Measurements from ENCODE around the gene HHIPL1.
A peak's percentile ranks its signal among the peaks of the same experiment; 100 is the strongest.

The HHIPL1 gene

DNA sequence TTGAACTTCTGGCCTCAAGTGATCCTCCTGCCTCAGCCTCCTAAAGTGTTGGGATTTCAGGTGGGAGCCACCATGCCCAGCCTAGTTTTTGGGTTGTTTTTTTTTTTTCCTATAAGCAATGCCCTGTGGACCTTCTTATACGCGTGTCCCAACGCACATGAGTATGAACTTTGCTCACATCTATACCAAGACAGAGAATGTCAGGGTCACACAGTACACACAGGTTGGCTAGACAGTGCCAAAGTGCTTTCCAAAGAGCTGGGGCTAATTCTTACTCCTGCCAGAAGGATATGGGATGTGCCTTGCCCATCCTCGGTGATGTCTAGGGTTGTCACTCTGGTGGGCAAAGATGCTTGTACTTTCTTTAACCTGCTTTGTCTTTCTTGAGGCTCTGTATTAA, 33.3 kb upstream of the HHIPL1 start:
- no peak for DNase-seq (ENCODE audit: low spot score)

DNA sequence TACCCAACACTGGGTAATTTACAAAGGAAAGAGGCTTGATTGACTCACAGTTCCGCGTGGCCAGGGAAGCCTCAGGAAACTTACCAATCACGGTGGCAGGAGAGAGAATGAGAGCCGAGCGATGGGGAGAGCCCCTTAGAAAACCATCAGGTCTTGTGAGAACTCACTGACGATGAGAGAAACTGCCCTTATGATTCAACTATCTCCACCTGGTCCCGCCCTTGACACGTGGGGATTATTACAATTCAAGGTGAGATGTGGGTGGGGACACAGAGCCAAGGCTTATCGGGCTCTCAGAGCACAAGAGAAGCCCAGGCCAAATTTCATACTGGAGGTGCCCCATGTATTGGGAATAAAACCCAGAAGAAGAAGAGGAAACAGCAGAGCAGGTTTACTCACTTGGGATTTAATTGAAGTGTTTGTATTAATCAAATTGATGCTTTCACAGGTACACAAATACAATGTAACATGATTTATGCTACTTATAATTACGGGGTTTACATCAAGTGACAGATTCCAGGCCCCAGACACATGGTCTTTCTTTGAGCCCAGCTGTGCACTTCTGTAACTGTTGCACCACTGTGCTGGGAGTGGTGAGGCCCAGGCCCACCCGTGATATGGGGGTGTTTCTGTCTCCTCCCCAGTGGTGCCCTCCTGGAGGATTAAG, 32.7 kb upstream of the HHIPL1 start:
- no peak for DNase-seq (ENCODE audit: low spot score)

DNA sequence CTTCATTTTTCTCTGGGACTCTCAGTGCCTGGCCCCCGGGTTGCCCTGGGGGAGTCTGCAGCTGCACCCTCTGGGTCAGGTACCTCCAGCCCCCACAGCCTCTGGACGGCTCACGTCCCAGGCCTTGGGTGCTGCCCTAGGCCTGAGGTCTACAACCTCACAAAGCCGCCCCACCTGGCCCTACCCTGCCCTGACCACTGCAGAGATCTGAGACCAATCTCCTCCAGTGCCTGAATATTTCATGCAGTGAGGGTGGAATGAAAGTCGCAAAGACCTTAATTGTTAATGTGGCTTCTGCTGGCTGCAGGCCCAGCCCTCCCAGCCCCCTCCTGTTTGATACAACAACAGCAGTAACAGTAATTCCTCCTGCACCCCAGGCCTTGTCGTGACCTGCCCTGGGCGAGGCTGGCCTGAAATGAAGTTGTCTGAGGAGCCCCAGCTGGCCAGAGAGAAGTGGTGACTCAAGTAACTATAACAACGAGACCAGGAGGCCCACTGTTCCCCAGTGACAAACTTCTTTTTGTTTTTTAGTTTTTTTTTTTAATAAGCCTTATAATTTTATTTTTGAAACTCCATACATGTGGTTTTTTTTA, 32.1 kb upstream of the HHIPL1 start:
- no peak for DNase-seq (ENCODE audit: low spot score)

DNA sequence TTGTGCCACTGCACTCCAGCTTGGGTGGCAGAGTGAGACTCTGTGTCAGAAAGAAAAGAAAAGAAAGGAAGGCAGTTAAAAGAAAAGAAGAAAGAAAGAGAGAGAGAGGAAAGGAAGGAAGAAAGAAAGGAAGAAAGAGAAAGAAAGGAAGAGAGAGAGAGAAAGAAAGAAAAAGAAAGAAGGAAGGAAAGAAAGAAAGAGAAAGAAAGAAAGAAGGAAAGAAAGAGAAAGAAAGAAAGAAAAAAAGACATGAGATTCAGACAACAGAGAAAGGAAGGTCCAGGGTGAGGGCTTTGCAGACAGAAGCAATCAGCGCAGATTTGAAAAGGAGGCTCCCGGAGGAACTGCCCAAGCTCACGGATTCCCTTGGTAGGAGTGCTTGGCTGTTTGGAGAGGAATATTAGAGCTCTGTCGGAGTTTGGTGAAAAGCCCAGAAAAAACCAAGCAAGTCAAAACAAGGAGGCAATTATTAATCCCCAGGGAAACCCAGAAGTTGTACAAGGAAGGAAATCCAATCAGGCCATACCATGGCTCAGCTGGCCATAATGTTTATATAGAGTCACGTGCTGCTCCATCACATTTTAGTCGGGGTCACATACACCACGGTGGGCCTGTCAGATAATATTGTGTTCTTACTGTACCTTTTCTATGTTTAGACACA, 29.3 kb upstream of the HHIPL1 start:
- no peak for DNase-seq (ENCODE audit: low spot score)

DNA sequence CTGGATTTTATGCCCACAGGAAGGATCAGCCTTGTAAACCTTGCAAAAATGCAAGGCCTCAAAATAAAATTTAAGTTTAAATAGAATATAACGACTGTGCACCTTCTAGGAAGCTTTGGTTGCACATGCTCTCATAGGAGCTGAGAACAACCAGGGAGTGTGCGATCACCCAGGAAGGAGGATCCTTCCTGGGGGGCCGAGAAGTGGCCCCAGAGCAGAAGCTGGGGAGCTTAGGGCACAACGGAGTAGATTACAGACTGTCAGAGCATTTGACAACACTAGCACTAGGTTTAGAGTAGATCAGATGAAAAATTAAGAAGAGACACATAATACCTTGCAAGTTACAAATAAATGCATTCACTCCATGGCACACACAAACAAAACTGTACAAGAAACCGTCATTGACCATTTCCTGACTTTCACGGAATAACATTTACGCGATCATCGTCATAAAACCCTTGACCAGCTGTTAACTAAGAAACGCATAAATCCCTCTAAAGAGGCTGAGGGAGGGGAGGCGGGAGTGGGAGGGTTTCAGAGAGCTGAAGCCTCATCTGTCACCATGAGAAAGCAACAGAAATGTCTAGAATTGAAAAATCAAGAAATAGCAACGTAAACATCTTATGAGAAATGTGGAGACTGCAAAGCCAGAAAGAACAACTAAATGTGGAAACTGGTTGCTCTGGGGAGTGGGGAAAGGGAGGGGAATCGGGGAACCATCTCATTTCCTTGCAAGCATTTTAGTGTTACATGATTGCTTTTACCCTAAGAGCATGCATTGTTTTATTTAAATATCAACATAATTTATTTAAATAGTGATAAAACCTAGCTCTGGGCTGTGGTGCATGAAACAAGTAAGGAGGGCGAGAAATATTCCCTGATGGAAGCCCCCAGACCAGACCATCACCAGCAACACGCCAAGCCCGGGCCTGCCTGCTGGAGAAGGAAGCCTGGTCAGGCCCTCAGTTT, 27.8 kb upstream of the HHIPL1 start:
- no peak for DNase-seq (ENCODE audit: low spot score)

DNA sequence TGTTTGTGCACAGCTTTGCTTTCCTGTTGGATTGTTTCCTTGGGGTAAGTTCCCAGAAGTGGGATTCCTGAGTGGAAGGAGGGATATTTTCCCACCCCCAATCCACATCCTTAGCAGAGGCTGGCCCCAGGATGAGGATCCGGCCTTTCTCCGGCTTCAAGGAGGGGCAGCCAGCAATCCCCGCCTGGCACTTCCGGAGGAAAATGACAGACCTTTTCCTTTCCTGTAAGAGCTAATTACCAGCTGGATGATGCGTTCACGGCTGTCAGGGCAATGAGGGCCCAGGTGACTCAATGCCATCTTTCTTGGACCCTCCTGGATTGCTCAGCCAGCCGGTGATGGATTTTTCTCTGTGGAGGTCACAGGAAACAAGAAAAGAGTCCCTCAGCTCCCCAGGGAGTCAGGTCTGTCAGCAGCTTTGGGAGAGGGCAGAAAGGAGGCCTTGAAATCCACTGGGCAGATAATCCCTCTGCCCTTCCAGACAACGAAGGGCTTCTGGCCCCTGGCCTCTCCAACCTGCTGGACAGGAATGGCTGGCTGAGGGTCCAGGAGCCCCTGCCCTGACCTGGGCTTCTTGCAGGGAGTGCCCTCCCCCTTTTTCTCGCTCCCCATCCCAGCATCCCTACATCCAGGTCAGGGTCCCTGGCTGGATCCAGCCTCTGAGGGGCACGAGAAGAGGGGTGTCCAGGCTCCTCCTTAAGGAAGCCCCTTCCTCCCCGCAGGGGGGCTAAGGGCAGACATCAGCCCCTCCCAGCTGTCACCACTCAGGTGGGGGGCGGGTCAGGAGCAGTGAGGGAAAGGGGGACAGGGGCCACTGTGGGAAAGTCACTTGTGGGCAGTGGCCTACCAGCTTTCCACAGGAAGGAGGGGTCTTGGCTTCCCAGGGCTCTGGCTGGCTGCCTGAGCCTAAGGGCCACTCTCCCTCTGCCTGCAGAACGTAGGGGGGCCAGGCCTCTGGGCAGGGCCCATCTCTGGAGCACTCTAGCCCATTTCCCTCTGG, 24.8 kb upstream of the HHIPL1 start:
- no peak for DNase-seq (ENCODE audit: low spot score)

DNA sequence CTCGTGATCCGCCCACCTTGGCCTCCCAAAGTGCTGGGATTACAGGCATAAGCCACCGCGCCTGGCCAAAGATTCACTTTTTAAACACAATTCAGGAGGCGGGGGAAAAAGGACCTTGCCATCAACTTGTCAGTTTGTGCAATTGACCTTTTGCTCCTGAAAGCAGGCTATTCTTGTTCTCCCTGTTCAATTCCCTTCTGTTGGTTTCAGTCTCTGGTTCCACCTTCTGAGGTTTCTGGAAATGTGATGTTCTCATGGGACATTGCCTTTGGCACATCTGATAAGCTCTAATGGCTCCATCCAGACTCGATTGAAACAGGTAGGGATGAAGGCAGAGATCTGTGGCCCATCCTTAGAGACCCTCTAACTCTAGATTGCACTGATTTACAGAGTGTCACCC, 23.0 kb upstream of the HHIPL1 start:
- no peak for DNase-seq (ENCODE audit: low spot score)

DNA sequence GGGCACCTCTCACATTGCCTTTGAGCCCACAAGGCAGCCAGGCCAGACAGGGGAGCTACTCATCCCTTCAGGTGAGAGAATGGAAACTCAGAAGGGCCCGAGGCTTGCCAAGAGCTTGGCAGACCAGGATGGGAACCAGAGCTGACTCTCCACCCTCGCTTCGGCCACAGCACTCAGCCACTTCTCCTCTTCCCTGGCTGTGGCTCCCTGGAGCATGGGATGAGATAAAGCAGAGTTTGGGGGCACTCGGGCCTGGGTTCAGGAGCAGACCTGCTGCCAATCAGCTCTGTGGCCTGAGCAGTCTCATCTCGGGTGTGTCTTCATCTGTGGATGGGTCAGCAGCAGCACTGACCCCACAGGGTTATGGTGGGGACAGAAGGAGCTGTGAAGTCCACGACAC, 20.9 kb upstream of the HHIPL1 start:
- DNase-seq (ENCODE audit: low spot score), result no peak

DNA sequence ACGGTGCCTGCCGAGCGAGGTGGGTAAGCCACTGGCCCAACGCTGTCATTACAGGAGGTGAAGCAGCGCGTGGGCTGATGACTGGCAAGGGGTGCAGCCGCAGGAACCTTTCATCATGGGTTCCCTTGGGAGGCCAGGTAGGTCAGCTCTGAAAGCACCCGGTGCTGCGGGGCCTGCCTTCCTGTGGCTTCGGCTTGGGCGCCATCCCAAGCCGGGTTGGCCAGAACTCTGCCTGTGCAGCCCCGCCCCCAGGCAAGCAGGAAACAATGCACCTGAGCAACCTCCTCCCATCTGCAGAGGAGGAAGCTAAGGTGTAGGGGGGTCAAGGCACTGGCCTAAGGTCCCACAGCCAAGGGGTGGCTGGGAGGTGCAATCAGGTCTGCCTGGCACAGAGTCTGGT, 20.0 kb upstream of the HHIPL1 start:
- no peak for DNase-seq (ENCODE audit: low spot score)

DNA sequence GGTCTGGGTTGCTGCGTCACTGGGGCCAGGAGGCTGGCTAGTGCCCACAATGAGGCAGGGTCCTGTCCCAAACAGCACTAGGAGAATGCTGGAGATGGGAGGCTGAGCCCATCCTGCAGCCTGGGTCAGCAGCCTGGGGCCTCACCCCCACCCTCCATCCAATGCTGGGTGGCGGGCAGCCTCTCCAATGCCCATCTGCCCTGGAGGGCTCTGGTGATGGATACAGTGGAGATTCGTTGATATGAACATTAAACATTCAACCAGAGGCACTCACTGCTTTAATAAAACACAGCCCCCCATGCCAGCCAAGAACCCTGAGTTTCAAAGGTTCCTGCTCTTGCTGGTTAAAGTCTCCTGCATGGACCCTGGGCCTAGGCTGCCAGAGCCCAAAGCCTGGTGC, 19.5 kb upstream of the HHIPL1 start:
- DNase-seq (ENCODE audit: low spot score), result no peak

DNA sequence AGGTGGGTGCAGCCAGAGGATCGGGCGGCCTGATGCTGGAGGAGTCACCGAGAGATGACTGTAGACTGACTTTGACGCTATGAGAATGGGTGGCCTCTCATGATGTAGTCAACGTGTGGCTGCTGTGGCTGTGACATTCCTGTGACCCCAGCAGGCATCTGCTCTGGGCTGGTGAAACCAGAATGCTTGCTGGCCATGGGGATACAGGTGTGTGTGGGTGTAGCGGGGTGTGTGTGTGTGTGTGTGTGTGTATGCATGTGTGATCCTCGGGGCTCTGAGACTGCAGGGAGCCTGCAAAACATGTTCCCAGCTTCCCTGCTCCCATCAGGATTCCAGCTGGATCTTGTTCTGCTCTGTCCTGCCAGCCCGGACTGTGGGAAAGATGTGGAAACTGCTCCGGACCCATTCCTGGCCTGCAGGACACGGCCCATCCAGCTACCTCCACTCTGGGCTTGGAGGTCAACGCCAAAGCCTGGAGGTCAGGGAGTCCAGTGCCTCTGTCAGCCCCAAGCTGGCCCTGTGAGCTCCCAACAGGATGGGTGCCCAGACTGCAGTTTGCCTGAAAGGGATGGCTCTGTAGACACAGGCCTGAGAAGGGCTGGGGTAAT, 18.8 kb upstream of the HHIPL1 start:
- no peak for DNase-seq (ENCODE audit: low spot score)

DNA sequence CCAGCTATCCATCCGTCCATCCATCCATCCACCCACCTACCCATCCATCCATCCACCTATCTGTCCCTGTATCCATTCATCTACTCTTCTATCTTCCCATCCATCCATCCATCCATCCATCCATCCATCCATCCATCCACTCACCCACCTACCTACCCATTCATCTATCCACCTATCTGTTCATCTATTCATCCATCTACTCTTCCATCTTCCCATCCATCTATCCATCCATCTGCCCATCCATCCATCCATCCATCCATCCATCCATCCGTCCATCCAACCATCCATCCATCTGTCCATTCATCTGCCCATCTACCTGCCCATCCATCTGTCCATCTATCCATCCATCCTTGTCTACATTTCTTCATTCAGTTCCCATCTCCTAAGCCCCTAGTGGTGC, 17.8 kb upstream of the HHIPL1 start:
- no peak for DNase-seq (ENCODE audit: low spot score)

DNA sequence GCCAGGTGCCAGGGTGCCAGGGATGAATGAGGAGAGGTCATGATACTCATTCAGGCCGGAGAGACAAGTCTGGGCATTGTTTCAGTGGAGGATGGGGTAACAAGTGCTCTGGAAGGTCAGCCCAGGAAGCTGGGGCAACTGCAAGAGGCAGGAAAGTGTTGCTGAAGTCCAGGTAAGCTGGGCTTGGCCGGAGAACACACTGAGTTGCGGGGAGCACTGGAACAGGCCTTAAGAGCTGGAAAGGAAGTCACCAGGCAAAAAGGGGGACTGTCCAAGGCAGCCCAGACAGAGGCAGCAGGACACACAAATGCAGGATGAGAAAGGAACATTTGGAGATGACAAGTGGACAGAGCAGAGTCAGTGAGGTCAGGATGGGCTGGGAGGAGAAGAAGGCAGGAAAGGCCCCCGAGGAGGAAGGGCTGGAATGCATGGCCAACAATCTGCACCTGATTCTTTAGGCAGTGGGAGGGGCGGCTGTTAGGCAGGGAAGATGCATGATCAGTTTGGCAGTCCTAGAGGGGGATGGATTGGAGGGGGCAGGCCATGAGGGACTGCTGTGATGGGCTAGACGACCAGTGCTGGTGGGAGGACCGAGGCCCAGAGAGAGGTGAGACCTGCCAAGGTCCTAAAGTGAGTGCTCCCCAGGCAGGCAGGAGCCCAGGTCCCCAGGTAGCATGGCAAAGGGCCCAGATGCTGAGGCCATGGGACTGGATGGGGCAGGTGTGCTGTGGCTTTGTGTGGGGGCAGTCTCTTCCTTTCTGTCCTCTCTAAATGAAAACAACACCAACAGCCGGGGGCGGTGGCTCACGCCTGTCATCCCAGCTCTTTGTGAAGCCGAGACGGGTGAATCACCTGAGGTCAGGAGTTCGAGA, 17.2 kb upstream of the HHIPL1 start:
- no peak for DNase-seq (ENCODE audit: low spot score)

DNA sequence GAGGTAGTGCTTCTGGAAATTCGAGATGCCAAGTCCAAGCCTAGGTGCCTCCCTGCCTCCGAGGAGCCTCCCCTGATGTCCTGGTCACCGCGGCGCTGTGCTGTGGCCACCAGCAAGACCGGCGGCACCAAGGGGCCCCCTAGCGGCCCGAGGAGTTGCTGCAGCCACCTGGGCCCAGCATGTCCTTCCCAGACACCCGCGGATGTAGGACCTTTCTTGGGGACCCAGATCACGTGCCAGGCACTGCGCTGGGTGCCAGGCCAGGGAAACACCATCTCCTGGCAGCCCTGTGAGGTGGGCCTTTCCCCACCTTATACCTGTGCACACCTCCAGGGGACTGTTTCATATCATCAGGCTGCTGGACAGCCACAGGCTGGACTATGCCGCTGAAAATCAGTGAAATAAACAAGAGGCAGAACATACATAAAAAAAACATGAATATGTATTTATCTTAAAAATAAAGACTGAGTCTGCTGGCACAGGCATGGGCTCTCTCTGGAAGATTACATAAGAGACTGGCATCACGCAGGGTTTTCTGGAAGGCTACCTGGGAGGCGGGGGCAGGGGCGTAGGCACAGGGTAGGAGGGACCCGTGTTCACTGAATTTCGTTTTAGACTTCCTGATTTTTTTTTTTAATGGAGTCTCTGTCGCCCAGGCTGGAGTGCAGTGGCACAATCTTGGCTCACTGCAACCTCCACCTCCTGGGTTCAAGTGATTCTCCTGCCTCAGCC, 15.9 kb upstream of the HHIPL1 start:
- DNase-seq (ENCODE audit: low spot score), result peak; percentile 81

DNA sequence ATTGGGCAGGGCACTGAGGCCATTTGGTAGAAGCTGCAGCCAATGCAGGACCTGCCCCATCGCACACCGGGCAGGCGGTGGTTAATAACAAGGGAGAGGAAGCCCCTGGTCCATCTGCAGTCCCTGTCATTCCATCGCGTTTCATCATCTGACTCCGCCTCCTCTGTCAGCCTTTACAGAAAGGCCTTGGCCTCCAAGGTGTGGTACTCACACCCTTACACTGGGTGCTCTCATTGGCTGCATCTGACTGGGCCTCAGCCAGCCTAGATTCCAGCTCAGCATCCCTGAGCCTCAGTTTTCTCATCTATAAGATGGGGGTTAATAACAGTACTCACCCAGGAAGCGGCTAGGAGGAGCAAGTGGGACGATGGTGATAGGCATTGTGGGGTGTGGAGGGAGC, 14.7 kb upstream of the HHIPL1 start:
- no peak for DNase-seq (ENCODE audit: low spot score)

DNA sequence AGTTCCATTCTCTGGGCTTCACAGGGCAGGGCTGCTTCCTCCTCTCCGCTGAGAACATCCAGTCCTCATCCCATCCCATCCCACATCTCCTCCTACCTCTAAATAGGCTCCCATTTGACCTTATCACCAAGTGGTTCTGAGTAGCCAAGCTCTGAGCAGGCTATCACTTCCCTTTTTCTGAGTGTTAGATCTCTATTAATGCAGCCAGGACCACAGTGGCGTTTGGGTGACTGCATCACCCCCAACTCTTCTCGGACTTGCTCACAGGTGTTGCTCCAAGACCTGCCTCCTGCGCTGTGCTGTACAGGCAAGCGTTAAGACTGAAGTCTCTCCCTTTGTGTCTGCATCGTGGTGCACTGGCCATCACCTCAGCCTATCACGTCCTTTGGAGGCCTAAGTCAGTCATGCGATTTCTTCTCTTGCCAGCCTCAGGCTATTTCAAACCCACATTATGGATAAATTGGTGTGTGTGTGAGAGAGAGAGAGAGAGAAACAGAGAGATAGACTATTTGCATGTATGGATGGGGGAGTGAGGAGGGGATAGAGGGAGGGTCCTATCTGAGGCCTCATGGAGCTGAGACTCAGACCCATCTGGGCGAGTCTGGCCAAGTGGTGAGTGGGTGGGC, 12.4 kb upstream of the HHIPL1 start:
- no peak for DNase-seq (ENCODE audit: low spot score)

DNA sequence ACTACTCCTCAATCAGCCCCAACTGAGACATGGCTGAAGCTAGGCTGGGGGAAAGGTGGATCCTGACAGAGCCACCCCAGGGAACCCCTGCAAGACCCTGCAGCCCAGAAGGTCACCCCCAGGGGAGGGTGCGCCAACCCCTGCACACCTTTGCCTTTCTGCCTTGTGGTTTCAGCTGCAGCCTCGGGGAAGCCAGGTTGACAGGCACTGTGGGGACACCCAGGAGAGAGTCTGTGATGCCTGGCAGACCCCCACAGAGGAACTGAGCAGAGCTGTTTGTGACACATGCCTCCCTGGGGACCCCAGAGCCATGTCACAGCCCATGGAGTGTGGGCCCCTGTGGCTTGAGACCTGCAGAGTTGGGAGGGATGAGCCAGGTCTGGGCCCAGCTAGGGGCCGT, 11.8 kb upstream of the HHIPL1 start:
- DNase-seq (ENCODE audit: low spot score), result no peak

DNA sequence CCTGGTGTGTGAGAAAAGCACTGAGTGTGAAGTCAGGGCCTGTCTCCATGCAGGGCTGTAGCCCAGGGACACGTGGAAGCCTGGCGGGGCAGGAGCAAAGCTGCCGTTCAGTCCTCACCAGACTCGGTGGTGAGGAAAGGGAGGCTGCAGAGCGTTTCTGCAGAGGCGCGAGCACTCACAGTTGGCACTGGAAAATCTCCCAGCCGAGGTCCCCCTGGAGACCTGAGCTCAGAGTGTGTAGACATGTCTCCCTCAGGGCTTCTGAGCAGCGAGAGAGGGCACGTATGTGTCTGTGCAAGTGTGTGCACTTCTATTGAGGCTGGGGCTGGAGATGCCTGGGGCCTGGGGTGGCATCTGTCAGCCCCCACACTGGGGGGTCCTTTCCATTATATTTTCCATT, 11.0 kb upstream of the HHIPL1 start:
- DNase-seq (ENCODE audit: low spot score), result no peak

DNA sequence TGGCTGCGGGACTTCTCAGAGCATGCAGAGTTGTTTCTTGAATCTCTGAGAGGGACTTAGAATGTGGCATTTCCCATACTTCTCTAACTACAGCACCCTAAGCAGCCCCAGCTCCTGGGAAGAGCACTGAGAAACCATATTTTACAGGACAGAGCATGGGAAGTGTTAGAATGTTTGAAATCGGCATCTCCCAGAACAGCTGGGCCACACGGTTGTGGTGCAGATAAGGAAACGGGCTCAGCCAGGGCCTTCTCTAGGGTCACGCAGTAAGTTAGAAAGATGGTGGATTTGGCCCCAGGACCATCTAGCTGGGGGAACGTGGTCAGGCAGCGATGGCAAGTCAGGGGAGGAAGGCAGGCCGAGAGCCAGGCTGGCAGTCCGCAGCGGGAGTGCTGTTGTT, 10.5 kb upstream of the HHIPL1 start:
- DNase-seq (ENCODE audit: low spot score), result no peak
